Measurements from ENCODE around the gene NOL7. TPM values are rescaled to one million over a fixed set of nuclear protein-coding genes. Genes with fewer than 3 reads are reported as not detected.

The NOL7 gene
- total and polyA plus RNA-seq, 2 of the 13 experiments (the other 11 are each of a cell fraction or from before 2014, with no cell fraction given): 37.8 to 186 TPM

DNA sequence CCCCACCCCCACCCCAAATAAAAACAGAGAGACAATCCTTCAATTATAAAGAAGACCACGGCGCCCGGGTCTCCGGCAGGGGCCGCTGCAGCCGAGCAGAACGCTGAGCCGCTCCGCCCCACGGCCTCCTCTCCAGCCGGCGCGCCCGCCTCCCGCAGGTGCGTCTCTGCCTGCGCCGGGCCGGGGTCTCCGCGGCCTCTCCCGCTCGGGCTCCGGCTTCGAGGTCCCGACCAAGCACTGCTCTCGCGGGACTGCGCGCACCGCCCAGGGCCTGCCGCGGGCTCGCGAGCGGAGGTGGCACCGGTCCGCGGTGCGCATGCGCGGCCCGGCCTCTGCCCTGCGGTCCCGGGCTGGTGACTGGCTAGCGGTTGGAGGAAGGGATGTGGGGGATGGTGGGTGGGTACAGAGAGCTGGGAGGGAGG, 41.0 kb upstream of the NOL7 start (continued):
- TF ChIP-seq, protein P1, sequence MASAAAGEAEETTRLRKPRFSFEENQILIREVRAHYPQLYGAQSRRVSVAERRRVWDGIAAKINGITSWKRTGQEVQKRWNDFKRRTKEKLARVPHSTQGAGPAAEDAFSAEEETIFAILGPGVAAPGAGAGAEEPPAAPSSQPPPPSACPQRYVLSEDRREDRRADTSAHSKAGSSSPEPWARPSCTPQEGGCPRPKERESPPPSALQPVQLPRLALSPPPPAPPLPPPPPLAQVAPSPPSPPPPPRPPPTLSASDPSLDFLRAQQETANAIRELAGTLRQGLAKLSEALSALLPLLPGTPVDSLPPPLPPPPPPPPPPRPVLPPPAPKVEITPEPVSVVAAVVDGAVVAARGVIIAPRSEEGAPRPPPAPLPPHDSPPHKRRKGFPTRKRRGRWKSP (CRISPR knock-in tag; IDR thresholded peaks at IDR 0.05): 0 out of 2 replicates have a peak, but pooled peaks have one; percentile 39
- TF ChIP-seq, protein P2, sequence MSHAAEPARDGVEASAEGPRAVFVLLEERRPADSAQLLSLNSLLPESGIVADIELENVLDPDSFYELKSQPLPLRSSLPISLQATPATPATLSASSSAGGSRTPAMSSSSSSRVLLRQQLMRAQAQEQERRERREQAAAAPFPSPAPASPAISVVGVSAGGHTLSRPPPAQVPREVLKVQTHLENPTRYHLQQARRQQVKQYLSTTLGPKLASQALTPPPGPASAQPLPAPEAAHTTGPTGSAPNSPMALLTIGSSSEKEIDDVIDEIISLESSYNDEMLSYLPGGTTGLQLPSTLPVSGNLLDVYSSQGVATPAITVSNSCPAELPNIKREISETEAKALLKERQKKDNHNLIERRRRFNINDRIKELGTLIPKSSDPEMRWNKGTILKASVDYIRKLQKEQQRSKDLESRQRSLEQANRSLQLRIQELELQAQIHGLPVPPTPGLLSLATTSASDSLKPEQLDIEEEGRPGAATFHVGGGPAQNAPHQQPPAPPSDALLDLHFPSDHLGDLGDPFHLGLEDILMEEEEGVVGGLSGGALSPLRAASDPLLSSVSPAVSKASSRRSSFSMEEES (CRISPR knock-in tag; IDR thresholded peaks at IDR 0.05): no peak
- TF ChIP-seq ZNF333 (CRISPR knock-in tag; IDR thresholded peaks at IDR 0.05; ENCODE audit: borderline replicate concordance) (no peak; the same call in 1 of the 2 replicates), ZNF329 (CRISPR knock-in tag; IDR thresholded peaks at IDR 0.05; ENCODE audit: low read depth) (0 out of 2 replicates have a peak, but pooled peaks have one; percentile 72), ZNF605 (CRISPR knock-in tag; IDR thresholded peaks at IDR 0.05) (no peak), POLR2G (IDR thresholded peaks at IDR 0.05; ENCODE audit: low read depth, low read length) (peak; percentile 81), MEF2D (CRISPR knock-in tag; IDR thresholded peaks at IDR 0.05) (no peak), SIX1 (CRISPR knock-in tag; IDR thresholded peaks at IDR 0.05; ENCODE audit: borderline replicate concordance) (no peak), TBX3 (IDR thresholded peaks at IDR 0.05; ENCODE audit: borderline replicate concordance) (no peak), ZNF12 (CRISPR knock-in tag; IDR thresholded peaks at IDR 0.05) (no peak; the same call in 1 of the 2 replicates), NBN (conservative IDR thresholded peaks at IDR 0.05) (no peak), ZNF282 (IDR thresholded peaks at IDR 0.05; ENCODE audit: partially characterized antibody) (no peak), FOXJ3 (CRISPR knock-in tag; IDR thresholded peaks at IDR 0.05; ENCODE audit: borderline replicate concordance) (no peak), ZBTB3 (CRISPR knock-in tag; IDR thresholded peaks at IDR 0.05; ENCODE audit: borderline replicate concordance, low read depth) (peak; percentile 64; the same call in 1 of the 2 replicates), ZNF543 (CRISPR knock-in tag; IDR thresholded peaks at IDR 0.05) (no peak), THAP11 (CRISPR knock-in tag; IDR thresholded peaks at IDR 0.05) (no peak; the same call in 1 of the 2 replicates), ZNF274 (CRISPR knock-in tag; IDR thresholded peaks at IDR 0.05) (peak; percentile 19; the same call in 1 of the 2 replicates), TGIF2 (CRISPR knock-in tag; IDR thresholded peaks at IDR 0.05) (no peak), ZNF7 (CRISPR knock-in tag; IDR thresholded peaks at IDR 0.05) (no peak)
- TF ChIP-seq, protein P3, sequence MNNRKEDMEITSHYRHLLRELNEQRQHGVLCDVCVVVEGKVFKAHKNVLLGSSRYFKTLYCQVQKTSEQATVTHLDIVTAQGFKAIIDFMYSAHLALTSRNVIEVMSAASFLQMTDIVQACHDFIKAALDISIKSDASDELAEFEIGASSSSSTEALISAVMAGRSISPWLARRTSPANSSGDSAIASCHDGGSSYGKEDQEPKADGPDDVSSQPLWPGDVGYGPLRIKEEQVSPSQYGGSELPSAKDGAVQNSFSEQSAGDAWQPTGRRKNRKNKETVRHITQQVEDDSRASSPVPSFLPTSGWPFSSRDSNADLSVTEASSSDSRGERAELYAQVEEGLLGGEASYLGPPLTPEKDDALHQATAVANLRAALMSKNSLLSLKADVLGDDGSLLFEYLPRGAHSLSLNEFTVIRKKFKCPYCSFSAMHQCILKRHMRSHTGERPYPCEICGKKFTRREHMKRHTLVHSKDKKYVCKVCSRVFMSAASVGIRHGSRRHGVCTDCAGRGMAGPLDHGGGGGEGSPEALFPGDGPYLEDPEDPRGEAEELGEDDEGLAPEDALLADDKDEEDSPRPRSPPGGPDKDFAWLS (CRISPR knock-in tag; IDR thresholded peaks at IDR 0.05; ENCODE audit: borderline replicate concordance): peak; percentile 17; the same call in 1 of the 2 replicates
- TF ChIP-seq, protein P4, sequence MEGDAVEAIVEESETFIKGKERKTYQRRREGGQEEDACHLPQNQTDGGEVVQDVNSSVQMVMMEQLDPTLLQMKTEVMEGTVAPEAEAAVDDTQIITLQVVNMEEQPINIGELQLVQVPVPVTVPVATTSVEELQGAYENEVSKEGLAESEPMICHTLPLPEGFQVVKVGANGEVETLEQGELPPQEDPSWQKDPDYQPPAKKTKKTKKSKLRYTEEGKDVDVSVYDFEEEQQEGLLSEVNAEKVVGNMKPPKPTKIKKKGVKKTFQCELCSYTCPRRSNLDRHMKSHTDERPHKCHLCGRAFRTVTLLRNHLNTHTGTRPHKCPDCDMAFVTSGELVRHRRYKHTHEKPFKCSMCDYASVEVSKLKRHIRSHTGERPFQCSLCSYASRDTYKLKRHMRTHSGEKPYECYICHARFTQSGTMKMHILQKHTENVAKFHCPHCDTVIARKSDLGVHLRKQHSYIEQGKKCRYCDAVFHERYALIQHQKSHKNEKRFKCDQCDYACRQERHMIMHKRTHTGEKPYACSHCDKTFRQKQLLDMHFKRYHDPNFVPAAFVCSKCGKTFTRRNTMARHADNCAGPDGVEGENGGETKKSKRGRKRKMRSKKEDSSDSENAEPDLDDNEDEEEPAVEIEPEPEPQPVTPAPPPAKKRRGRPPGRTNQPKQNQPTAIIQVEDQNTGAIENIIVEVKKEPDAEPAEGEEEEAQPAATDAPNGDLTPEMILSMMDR (CRISPR knock-in tag; IDR thresholded peaks at IDR 0.05): peak; percentile 45; the same call in 1 of the 2 replicates
- TF ChIP-seq, protein P5, sequence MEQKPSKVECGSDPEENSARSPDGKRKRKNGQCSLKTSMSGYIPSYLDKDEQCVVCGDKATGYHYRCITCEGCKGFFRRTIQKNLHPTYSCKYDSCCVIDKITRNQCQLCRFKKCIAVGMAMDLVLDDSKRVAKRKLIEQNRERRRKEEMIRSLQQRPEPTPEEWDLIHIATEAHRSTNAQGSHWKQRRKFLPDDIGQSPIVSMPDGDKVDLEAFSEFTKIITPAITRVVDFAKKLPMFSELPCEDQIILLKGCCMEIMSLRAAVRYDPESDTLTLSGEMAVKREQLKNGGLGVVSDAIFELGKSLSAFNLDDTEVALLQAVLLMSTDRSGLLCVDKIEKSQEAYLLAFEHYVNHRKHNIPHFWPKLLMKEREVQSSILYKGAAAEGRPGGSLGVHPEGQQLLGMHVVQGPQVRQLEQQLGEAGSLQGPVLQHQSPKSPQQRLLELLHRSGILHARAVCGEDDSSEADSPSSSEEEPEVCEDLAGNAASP (CRISPR knock-in tag; IDR thresholded peaks at IDR 0.05; ENCODE audit: borderline replicate concordance): 0 out of 2 replicates have a peak, but pooled peaks have one; percentile 3
